Right ventricle myocardium superior (tissue), 1 donor: Measurements from ENCODE around the gene LMNTD2. TPM values are rescaled to one million over a fixed set of nuclear protein-coding genes. Genes with fewer than 3 reads are reported as not detected.

Experiments used
- ATAC-seq: fragments of 200-7000 bp; cut with Tn5 transposase; one replicate; pipeline ENCODE4 v1.9.1; 2020; ENCODE audit warnings: mild to moderate bottlenecking; ENCODE audit not compliant: poor library complexity
- DNase-seq: peaks from one replicate; pipeline ENCODE4 v3.0.0-alpha.2; 2020
- intact Hi-C: fragments of 100-400 bp; cut with DNase I; formaldehyde crosslinking; loops from one replicate; pipeline ENCODE4 v1.11.2; 2022
- total RNA-seq: library from RNA; stranded (reverse); fragmentation: NEBNext Ultra II Directional; extraction: Animal tissue kit (Norgen Biotek cat#: 25700); gene quantifications from one replicate; pipeline ENCODE4 v1.2.1, GENCODE V29; 2021
- donor health status: DM: no; HTN: yes; CAD: no; lungs with severe emphysema.

Gene LMNTD2
- total RNA-seq, 1 donor from 2014 or later: 0.22 TPM

DNA sequence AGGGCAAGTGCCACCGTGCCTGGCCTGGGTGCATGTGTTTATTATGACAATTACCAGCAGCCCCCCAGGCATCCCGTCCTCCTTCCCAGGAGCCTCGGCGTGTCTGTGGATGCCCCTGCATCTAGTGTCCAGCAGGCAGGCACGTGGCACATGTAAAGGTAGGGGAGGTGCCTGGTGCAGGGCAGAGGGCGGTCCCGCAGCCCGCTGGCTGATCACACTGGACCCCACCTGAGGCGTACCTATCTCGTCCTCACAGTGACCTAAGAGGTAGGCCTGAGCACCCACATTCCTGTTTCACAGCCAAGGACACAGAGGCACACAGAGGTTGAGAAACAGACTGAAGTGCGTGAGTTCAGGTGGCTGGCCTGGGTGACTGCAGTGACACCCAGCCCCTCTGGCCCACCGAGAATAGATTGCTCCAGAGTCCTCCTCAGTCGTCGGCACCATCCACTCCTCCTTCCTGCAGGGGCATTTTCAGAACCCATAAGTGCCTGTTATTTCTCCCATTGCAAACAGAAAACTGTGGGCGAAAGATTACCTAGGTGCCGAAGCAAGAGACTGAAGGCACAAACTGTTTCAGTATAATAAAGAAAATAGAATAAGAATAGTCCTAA is 12.7 kb upstream of the LMNTD2 start:
- intact Hi-C loops: no loop called here
- DNase-seq (no peak), ATAC-seq (no peak)

DNA sequence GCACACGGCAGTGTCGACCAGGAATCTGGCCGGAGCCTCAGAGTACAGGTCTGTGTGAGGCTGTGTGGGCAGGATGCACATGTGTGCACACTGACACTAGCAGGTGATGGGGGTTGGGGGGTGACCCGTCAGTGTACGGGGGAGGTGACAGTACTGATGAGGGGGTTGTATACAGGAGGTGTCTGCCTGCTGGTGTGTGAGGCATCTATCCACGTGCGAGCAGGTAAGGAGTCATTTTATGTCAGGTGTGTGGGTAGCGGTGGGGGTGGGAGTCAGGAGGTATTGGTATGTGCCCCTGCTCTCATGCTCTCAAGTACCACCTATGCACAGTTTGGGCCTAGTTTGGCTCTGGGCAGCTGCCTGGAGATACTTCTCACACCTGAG is 11.3 kb upstream of the LMNTD2 start:
- ATAC-seq: no peak
- no peak for DNase-seq
- intact Hi-C loops: no loop called here

DNA sequence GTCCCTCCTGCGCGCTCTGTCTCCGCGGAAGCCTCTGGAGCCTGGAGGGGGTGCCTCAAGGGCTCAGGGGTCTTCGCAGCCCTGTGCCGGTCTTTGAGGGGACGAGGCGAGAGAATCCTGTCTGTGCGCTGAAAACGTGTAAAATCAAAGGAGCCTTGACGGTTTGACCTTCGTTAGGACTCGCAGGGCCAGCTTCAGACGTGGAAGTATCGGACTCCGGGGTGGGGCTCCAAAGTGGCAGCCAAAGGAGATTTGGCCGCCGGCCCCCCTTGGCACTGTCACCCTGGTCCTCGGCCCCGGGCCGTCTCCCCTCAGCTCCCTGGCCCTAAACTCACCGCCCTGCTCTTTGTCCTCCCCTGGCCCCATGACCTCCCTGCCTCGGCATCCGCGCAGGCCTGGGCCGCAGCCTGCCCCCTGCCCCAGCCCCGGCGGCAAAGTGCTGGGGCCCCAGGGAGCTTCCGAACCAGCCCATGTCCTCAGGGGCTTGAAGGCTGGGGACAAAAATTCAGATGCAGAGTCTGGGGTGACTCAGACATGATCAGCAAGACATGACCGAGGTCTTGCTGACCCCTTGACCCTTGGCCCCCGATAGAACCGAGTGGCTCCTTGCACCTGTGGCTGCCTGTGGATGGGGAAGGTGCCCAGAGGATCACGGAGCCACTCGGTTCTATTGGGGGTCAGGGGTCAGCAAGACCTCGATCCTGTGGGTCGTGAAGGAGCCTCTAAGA is 8.8 kb upstream of the LMNTD2 start:
- intact Hi-C loops: no loop called here
- DNase-seq (peak; percentile 86), ATAC-seq (peak; percentile 56)

DNA sequence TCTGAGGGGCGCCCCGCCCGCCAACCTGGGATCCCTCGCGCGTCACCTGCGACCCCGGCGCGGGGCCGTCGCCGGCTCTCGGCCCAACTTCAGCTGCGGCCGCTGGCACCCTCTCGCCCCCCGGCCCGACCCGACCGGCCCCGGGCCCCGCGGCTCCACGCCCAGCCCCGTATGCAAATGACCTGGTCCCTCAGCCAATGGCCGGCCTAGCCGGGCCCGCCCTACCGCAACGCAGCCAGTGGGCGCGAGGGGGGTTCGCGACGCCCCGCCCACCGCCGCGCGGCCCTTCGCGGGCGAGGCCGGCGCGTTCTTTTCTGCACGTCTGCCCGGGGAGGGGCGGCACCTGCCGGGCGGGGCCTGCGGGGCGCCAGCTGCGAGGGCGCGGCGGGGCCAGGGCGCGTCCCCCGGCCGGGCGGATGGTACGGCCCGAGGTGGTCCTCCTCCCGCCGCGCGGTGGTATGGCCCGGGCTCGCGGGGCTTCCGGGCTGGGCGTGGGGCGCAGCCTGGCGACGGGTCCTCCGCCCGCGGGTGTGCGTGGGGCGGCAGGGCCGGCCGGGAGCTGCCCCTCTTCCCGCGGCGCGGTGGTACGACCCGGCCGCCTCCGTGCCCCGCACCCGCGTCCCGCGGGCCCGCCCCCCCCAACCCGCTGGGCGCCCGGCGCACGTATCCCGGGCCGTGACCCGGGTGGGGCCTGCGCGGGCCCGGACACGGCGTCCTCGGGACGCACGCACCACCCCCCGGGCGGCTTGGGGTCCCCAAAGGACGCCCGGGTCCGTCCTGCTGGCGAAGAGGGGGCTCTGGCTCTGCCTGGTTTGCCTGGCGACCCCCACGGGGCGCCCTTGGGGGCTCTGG is 8.0 kb upstream of the LMNTD2 start:
- ATAC-seq (peak; percentile 88), DNase-seq (peak; percentile 96)
- intact Hi-C loops: no loop called here

DNA sequence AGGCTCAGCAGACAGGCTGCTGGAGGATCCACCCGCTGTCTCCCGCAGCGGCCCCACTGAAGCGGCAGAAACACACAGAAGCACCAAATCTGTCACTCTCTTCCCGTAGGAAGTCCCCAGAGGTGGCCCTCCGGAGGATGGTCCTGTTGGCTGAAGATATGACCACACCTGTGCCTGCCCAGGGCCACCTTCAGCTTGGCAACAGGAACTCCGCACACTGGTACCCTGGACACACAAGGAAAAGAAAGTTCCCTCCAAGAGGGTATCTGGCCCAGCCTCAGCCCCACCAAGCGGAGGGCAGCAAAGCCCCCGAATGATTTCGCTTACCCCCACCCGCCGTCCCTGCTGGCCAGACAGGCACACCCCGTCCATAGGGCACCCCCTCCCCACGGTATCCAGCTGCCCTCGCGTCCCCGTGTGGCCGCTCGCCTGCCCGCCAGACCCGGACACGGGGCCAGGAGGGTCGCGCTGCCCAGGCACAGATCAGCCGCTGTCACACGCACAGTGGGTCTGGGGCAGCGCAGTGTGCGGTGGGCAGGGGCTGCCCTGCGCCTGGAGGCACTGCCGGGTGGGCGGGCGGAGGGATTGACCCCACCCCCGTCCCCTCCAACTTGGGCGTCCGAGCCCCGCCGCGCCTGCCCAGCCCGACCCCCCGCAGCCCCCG is 7.2 kb upstream of the LMNTD2 start:
- DNase-seq: no peak
- peak; percentile 24 for ATAC-seq
- intact Hi-C loops: no loop called here

DNA sequence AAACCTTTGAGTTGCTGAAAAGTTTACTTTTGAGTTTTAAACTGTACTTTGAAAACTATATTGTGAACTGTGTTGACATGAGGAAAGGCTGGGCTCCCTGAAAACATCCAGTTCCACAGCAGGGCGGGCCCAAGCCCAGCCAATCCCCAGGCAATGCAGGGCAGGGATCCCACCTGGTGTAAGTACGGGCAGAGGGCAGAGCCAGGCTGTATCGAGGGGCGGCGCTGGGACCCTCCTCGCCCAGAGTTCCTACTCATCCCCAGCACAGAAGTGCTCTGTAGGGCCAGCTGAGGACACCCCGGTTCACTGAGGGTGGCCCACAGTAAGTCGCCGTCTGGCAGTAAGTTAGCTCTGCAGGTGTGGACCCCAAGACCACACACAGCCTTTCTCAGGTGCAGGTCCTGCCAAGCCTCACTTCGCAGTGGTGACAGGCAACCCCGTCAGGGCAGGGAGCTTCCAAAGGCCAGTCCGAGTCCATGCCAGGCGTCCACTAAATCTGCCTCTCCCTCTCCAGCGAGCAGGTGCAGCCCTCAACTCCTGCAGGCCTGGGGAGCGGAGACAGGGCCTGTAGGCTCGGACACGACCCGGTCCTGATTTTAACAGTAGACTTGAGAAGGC is 6.6 kb upstream of the LMNTD2 start:
- no peak for DNase-seq
- no peak for ATAC-seq
- intact Hi-C loops: no loop called here

DNA sequence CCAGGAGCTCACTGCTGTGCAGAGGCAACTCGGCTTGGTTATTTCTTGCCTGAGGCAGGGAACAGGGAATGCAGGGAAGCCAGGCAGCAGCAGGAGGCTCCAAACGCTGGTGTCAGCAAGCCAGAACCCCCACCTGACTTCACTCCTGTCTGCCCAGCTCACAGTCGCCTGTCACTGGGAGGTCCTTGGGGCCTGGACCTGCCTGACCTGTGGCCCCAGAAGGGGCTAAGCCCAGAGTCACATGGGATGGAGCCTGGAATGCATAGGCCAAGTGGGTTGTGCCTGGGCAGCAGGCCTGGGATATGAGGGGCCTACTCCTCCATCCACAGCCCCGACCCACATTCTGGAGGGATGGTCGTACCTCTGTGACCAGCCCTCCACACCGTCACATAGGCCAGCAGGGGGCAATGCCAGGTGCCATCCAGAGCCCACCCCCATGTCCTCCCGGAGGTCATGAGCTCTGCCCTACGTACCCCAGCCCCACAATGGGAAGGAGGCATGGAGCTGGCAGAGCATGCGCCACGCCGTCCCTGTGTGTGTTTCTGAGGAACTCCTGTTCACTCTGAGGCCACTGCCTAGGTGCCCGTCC is 5.5 kb upstream of the LMNTD2 start:
- intact Hi-C loops: no loop called here
- DNase-seq (no peak), ATAC-seq (no peak)

DNA sequence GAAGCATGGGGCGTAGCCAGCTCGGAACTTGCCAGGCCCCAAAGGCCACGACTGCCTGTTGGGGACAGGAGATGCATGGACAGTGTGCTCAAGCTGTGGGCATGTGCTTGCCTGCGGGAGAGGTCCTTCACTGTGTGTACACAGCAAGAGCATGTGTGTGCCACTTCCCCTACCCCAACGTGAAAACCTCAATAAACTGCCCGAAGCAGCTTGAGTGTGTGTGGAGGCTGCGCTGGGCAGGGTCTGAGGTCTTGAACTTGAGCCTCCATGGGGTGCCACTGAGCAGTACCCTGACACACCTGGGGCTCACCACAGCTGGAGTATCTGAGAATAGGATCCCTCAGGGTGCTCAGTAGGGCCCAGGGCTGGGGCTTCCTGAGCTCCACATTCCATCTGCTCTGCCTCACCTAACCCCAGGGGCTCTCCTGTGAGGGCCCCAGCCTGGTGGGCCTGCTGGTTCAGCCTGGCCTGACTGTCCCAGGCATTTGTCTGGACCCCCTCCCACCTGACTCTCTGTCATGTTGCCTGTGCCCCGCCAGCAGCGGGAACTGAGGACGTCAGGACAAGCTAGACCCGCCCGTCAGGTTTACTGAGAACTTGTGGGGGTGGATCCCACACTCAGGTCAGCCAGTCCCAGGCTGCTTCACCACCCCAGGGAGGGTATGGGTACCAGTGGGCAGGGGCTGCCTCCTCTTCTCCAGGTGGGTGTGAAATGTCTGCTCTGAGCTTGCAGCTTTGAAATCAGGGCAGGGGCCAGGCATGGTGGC is 3.5 kb upstream of the LMNTD2 start:
- intact Hi-C loops: no loop called here
- DNase-seq: no peak
- no peak for ATAC-seq

DNA sequence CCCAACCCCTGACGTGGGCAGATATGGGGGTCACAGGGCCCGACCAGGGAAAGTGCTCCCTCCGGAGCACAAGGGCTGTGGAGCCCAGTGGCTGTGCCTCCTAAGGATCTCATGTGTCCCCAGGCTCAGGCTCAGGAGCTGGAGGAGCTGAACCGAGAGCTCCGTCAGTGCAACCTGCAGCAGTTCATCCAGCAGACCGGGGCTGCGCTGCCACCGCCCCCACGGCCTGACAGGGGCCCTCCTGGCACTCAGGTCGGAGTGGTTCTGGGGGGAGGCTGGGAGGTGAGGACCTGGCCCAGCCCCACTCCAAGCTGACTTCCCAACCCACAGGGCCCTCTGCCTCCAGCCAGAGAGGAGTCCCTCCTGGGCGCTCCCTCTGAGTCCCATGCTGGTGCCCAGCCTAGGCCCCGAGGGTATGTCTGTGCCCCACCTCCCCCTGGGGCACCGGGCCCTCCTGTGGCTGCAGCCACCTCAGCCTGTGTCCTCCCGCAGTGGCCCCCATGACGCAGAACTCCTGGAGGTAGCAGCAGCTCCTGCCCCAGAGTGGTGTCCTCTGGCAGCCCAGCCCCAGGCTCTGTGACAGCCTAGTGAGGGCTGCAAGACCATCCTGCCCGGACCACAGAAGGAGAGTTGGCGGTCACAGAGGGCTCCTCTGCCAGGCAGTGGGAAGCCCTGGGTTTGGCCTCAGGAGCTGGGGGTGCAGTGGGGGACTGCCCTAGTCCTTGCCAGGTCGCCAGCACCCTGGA is 2.7 kb upstream of the LMNTD2 start:
- intact Hi-C loops: no loop called here
- DNase-seq: no peak
- ATAC-seq: no peak

DNA sequence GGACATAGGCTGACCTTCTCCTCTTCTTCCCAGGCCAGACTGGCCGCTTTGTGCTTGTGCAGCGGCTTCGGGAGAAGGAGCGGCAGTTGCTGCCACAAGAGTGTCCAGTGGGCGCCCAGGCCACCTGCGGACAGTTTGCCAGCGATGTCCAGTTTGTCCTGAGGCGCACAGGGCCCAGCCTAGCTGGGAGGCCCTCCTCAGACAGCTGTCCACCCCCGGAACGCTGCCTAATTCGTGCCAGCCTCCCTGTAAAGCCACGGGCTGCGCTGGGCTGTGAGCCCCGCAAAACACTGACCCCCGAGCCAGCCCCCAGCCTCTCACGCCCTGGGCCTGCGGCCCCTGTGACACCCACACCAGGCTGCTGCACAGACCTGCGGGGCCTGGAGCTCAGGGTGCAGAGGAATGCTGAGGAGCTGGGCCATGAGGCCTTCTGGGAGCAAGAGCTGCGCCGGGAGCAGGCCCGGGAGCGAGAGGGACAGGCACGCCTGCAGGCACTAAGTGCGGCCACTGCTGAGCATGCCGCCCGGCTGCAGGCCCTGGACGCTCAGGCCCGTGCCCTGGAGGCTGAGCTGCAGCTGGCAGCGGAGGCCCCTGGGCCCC is 1.6 kb upstream of the LMNTD2 start:
- ATAC-seq (no peak), DNase-seq (no peak)
- intact Hi-C loops: no loop called here

DNA sequence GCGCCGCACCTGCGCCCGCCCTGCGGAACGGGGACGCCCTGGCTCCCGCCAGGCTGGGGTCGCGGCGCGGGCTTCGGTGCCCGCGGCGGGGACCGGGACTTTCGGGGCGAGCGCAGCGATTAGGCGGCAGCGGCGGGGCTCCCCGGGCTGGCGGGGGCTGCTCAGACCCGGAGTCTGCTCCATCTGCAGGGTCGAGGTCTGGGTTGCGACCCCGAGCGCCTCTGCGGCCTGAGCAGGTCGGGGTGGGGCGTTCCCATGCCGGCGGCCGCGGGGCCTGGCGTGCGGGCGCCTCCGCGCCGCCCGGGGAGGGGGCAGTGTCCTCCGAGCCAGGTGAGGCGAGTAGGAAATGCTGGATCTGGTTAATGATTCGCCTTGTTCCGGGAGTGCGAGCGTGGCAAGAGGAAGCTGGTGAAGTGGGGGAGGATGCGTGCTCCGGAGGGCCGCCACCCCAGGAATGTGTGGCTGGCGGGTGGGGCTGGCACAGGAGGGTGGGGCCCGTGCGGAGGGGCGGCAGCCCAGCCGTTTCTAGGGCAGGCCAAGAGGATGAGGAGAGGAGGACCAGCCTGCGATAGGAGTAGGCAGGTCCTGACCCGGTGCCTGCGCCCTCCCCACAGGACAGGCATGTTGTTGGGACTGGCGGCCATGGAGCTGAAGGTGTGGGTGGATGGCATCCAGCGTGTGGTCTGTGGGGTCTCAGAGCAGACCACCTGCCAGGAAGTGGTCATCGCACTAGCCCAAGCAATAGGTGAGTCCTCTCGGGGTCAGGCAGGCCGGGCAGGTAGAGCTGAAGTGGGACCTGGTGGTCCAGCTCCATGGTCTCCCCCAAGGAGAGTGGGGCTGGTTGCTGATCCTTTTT is 838 bp upstream of the LMNTD2 start:
- ATAC-seq: peak; percentile 1
- intact Hi-C loops: no loop called here
- no peak for DNase-seq

DNA sequence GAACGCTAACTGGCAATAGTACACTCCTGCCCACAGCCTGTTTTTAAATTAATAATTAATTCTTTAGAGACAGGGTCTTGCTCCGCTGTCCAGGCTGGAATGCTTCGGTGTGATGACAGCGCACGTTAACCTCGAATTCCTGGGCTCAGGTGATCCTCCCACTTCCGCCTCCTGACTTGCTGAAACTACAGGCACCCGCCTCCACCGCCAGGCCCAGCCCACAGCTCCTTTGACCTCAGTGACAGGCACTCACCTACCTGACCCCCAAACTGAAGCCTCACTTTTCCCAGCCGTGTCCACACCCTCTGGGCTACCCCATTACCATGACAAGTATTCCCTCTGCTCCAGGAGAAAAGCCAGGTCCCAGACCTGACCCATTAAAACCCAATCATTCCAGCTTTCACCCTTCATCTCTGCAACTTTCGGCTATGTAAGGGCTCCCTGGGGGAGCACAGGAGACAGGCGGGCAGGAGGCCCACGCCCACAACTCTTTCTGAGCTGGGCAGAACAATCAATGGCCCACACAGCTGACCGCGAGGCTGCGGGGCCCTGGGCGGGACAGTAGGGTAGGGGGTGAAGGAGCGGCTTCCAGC is 730 bp downstream of the LMNTD2 start:
- no peak for ATAC-seq
- intact Hi-C loops: loop anchor here (10.0 kb wide), 1 partner anchor 165 kb away; no protein-coding TSS in a partner anchor
- DNase-seq: no peak

DNA sequence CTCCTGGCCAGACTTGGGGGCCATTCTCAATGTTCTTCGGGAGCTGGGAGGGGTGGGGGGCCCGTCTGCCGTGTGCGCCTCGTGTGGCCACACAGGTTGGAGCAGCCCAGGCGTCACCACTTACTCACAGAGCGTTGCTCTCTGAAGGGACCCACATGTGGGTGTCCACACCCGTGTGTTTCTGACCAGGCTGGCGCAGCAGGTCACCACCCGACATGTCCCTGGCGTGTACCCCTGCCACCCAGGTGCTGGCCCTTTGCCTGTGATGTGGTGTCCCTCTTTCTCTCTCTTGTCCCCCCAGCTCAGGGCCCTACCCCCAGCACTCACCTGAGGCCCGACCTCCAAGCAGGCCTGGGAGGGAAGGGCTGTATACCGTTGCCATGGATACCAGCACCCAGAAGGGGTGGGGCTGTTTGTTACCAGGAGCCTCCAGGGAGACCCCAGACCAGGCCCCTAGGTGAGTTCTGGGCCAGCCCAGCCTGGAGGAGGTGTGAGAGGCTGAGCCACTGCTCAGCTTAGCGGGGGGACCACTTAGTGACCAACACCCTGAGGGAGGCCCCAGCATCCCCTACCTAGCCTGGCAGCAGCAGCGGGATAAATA is 1.4 kb downstream of the LMNTD2 start:
- DNase-seq: no peak
- intact Hi-C loops: loop anchor here (10.0 kb wide), 1 partner anchor 166 kb away; no protein-coding TSS in a partner anchor
- ATAC-seq: no peak

DNA sequence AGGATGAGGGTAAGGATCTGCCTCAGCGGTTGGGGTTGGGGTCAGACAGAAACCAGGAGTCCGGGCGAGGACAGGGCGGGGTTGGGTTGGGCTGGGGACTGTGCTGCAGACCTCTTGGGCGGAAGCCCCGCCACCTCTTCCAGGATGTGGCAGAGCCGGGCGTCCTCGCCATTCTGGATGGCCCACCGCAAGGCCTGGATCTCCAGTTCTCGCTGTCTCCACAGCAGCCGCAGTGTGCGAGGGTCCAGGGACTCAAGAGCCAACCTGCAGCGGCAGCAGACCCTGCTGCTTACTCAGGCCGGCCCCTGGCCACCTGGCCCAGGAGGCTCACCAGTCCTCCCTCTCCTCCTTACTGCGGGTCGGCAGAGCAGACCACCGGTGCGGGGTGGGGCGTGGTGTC is 2.0 kb downstream of the LMNTD2 start:
- DNase-seq: no peak
- intact Hi-C loops: loop anchor here (10.0 kb wide), 1 partner anchor 166 kb away; no protein-coding TSS in a partner anchor
- no peak for ATAC-seq
